Measurements from ENCODE around the gene MTREX. TPM values are rescaled to one million over a fixed set of nuclear protein-coding genes. Genes with fewer than 3 reads are reported as not detected.
A peak's percentile ranks its signal among the peaks of the same experiment; 100 is the strongest.

MTREX gene
- total and polyA plus RNA-seq, 7 donors, result 11.3 to 76.7 (median 59.0) TPM

- Histone ChIP-seq H3K27ac (no peak overlapping the region), H3K4me3 (no peak overlapping the region), H3K27me3 (no peaks in the 10 kb centered on the region), H3K36me3 (peaks cover 0 to 10% (median 0%) of the 10 kb centered on the region in 4 donors), H3K4me1 (peaks cover 0 to 27% (median 11%) of the 10 kb centered on the region in 4 donors), H3K9me3 (no peaks in the 10 kb centered on the region)
- 72 to 93% methylated on average over 5 of the region's 5 CpGs for WGBS, 2 donors
- TF ChIP-seq EP300 (IDR thresholded peaks at IDR 0.05) (no peak), POLR2AphosphoS5 (IDR thresholded peaks at IDR 0.05) (no peak), POLR2A (IDR thresholded peaks at IDR 0.05) (no peak), CTCF (IDR thresholded peaks at IDR 0.05) (no peak)
- intact Hi-C loops (cut with DNase I), result no loop called here
- DNase-seq, result no peak
These were observed 31.0 kb downstream of the MTREX start for GRCh38 chr5:55338810-55339243.

GRCh38 chr5:55343107-55343506, 35.3 kb downstream of the MTREX start:
- Histone ChIP-seq H3K4me1 (peaks cover 0 to 29% (median 16%) of the 10 kb centered on the region in 4 donors), H3K36me3 (peaks cover under 1 to 39% (median 15%) of the 10 kb centered on the region in 4 donors), H3K27me3 (no peaks in the 10 kb centered on the region), H3K4me3 (peak overlapping the region in 1 of 4 donors; percentile 12), H3K9me3 (no peaks in the 10 kb centered on the region), H3K27ac (peak overlapping the region in 2 of 4 donors; percentile 4 to 36)
- no peak for DNase-seq
- intact Hi-C loops (cut with DNase I), result loop anchor here (5.0 to 10.0 kb wide), 2 partner anchors 59 to 192 kb away; partner anchors contain the start of gene PLPP1
- TF ChIP-seq POLR2A (IDR thresholded peaks at IDR 0.05) (no peak), CTCF (IDR thresholded peaks at IDR 0.05) (no peak), POLR2AphosphoS5 (IDR thresholded peaks at IDR 0.05) (no peak), EP300 (IDR thresholded peaks at IDR 0.05) (no peak)
- 78 to 86% methylated on average over 4 of the region's 4 CpGs for WGBS, 2 donors

GRCh38 chr5:55343609-55344008, 35.8 kb downstream of the MTREX start:
- TF ChIP-seq CTCF (IDR thresholded peaks at IDR 0.05) (no peak), EP300 (IDR thresholded peaks at IDR 0.05) (no peak), POLR2A (IDR thresholded peaks at IDR 0.05) (no peak), POLR2AphosphoS5 (IDR thresholded peaks at IDR 0.05) (no peak)
- DNase-seq, result no peak
- Histone ChIP-seq H3K4me3 (no peak overlapping the region), H3K27me3 (no peaks in the 10 kb centered on the region), H3K27ac (peak overlapping the region in 3 of 4 donors; percentile 13 to 36 (median 17)), H3K4me1 (peaks cover 0 to 26% (median 16%) of the 10 kb centered on the region in 4 donors), H3K36me3 (peaks cover 4 to 44% (median 17%) of the 10 kb centered on the region in 4 donors), H3K9me3 (no peaks in the 10 kb centered on the region)
- WGBS, 2 donors, result 51 to 74% methylated on average over 1 of the region's 1 CpG
- intact Hi-C loops (cut with DNase I), result loop anchor here (2.0 to 10.0 kb wide), 3 partner anchors 59 to 349 kb away; partner anchors contain the start of gene PLPP1

- peak in 3 of 4 experiments; percentile 86 to 90 (median 88) for TF ChIP-seq CTCF (IDR thresholded peaks at IDR 0.05)
- TF ChIP-seq POLR2AphosphoS5 (IDR thresholded peaks at IDR 0.05), result no peak
- peak; percentile 69 for DNase-seq
- intact Hi-C loops (cut with DNase I), result loop anchor here (2.0 to 10.0 kb wide), 3 partner anchors 58 to 348 kb away; partner anchors contain the start of gene PLPP1
- peaks cover 0 to 26% (median 16%) of the 10 kb centered on the region in 4 donors for H3K4me1 ChIP-seq
- no peaks in the 10 kb centered on the region for H3K9me3 ChIP-seq
- peaks cover 4 to 52% (median 19%) of the 10 kb centered on the region in 4 donors for H3K36me3 ChIP-seq
- H3K27me3 ChIP-seq, result no peaks in the 10 kb centered on the region
- WGBS, 2 donors, result 35 to 49% methylated on average over 2 of the region's 2 CpGs
- peak overlapping the region in 3 of 4 donors; percentile 13 to 36 (median 17) for H3K27ac ChIP-seq
- H3K4me3 ChIP-seq, result no peak overlapping the region
These were observed 36.7 kb downstream of the MTREX start for GRCh38 chr5:55344392-55344992.
